B cell (primary cell): ENCODE data around the gene PPP1R7. TPM values are rescaled to one million over a fixed set of nuclear protein-coding genes. Genes with fewer than 3 reads are reported as not detected.

Experiments used
- ATAC-seq: fragments of 200-7000 bp; cut with Tn5 transposase; one replicate; pipeline ENCODE4 v1.10.0; 2021; ENCODE audit warnings: low read depth, mild to moderate bottlenecking, moderate number of reproducible peaks, moderate library complexity
- CTCF ChIA-PET: fragments of 350-600 bp; sonication (Branson Sonifier 250); formaldehyde crosslinking; loops from one replicate; lab custom pipeline; 2021; ENCODE audit warnings: antibody characterized with exemption, inconsistent platforms; lab: Charles Lee
- POLR2A ChIA-PET: fragments of 350-600 bp; sonication (Branson Sonifier 250); formaldehyde crosslinking; loops from one replicate; lab custom pipeline; 2021; ENCODE audit warnings: antibody characterized with exemption; lab: Charles Lee
- DNase-seq: peaks from one replicate; pipeline ENCODE4 v3.0.0; 2013
- H2AFZ ChIP-seq: 2 replicates; pipeline ENCODE4 v1.6.1; 2012; ENCODE audit warnings: mild to moderate bottlenecking, low read depth, low read length; ENCODE audit not compliant: insufficient read depth, poor library complexity, severe bottlenecking
- H3K27ac ChIP-seq, 2 donors: 1 replicate in 1 of 2; 2 replicates in 1 of 2; pipeline ENCODE4 v1.5.1; 2012 to 2013; ENCODE audit warnings: low read length in 2 of 2, mild to moderate bottlenecking in 2 of 2, moderate library complexity in 1 of 2
- H3K27me3 ChIP-seq, 4 experiments: fragments of 200-600 bp in 1 of 4; sonication (generic) in 1 of 4; replicated peaks in 1 of 4; 1 replicate in 2 of 4; 2 replicates in 2 of 4; pipeline versions ENCODE4 v1.6.1 to v1.7.0; 2013 to 2016; ENCODE audit warnings: low read length in 3 of 4, mild to moderate bottlenecking in 2 of 4, mixed read lengths in 1 of 4, moderate library complexity in 1 of 4; ENCODE audit not compliant: insufficient read depth in 4 of 4, control insufficient read depth in 3 of 4; ENCODE audit errors: control extremely low read depth in 1 of 4
- H3K36me3 ChIP-seq, 2 experiments: replicated peaks in 1 of 2; 1 replicate in 1 of 2; 2 replicates in 1 of 2; pipeline versions ENCODE4 v1.6.1 to v1.7.1; 2013; ENCODE audit warnings: low read length in 1 of 2; ENCODE audit not compliant: insufficient read depth in 2 of 2, control insufficient read depth in 1 of 2; ENCODE audit errors: control extremely low read depth in 1 of 2, extremely low read depth in 1 of 2
- H3K4me1 ChIP-seq, 2 donors: fragments of 200-600 bp in 1 of 2; sonication (generic) in 1 of 2; 1 replicate in 1 of 2; 2 replicates in 1 of 2; pipeline versions ENCODE4 v1.5.1 to v1.6.1; 2013 to 2017; ENCODE audit warnings: low read length in 2 of 2; ENCODE audit not compliant: control insufficient read depth in 2 of 2, insufficient read depth in 2 of 2
- H3K4me2 ChIP-seq: replicated peaks from 2 replicates; pipeline ENCODE3; 2012; ENCODE audit warnings: mild to moderate bottlenecking, low read depth, low read length; ENCODE audit not compliant: poor library complexity, severe bottlenecking
- H3K4me3 ChIP-seq, 5 experiments: fragments of 200-600 bp in 1 of 5; sonication (generic) in 1 of 5; 1 replicate in 3 of 5; 2 replicates in 2 of 5; pipeline versions ENCODE4 v1.5.1 to v1.7.0; 2011 to 2016; ENCODE audit warnings: low read length in 4 of 5, mild to moderate bottlenecking in 4 of 5, low read depth in 2 of 5, control low read depth in 1 of 5, moderate library complexity in 1 of 5; ENCODE audit not compliant: insufficient read depth in 1 of 5; ENCODE audit errors: control extremely low read depth in 1 of 5, extremely low read depth in 1 of 5
- H3K79me2 ChIP-seq: fragments of 200-600 bp; sonication (generic); one replicate; pipeline ENCODE4 v1.6.0; 2016; ENCODE audit warnings: low read length; ENCODE audit not compliant: control insufficient read depth, insufficient read depth
- H3K9ac ChIP-seq: fragments of 200-600 bp; sonication (generic); 2 replicates; pipeline ENCODE4 v1.6.1; 2017; ENCODE audit warnings: mild to moderate bottlenecking, low read length, moderate library complexity
- H3K9me3 ChIP-seq, 3 donors: one replicate each; pipeline versions ENCODE4 v1.6.1 to v1.7.1; 2013; ENCODE audit warnings: low read length in 2 of 3; ENCODE audit not compliant: control insufficient read depth in 2 of 3, insufficient read depth in 1 of 3; ENCODE audit errors: control extremely low read depth in 1 of 3
- H4K20me1 ChIP-seq: 2 replicates; pipeline ENCODE4 v1.6.0; 2012; ENCODE audit warnings: mild to moderate bottlenecking, low read length; ENCODE audit not compliant: insufficient read depth, control insufficient read depth, poor library complexity, severe bottlenecking
- H3K27ac Mint-ChIP-seq: one replicate; pipeline ENCODE4 v1.8.0; 2021; ENCODE audit warnings: mixed read lengths
- H3K27me3 Mint-ChIP-seq: one replicate; pipeline ENCODE4 v1.8.0; 2021; ENCODE audit warnings: mixed read lengths
- H3K4me1 Mint-ChIP-seq: one replicate; pipeline ENCODE4 v1.8.0; 2021; ENCODE audit warnings: mixed read lengths
- H3K4me3 Mint-ChIP-seq: one replicate; pipeline ENCODE4 v1.8.0; 2021; ENCODE audit warnings: mixed read lengths
- H3K9me3 Mint-ChIP-seq: one replicate; pipeline ENCODE4 v1.8.0; 2022; ENCODE audit warnings: mixed read lengths; ENCODE audit not compliant: insufficient read depth
- CTCF ChIP-seq: fragments of 200-600 bp; IDR thresholded peaks from one replicate; pipeline ENCODE4 v1.8.0; 2022; ENCODE audit warnings: antibody characterized with exemption, mild to moderate bottlenecking
- EZH2 ChIP-seq: IDR thresholded peaks from 2 replicates; pipeline ENCODE4 v1.6.1; 2012; ENCODE audit warnings: borderline replicate concordance, low read depth, mild to moderate bottlenecking, moderate library complexity, low read length; ENCODE audit not compliant: insufficient read depth, poor library complexity, severe bottlenecking
- WGBS: methylation state at CpG from one replicate; pipeline ENCODE4 v1.1.5; 2013; ENCODE audit warnings: missing lambda C conversion rate; ENCODE audit not compliant: insufficient coverage; 5-methylcytosine and 5-hydroxymethylcytosine counted together
- intact Hi-C: fragments of 100-400 bp; cut with micrococcal nuclease; formaldehyde crosslinking; loops from one replicate; pipeline ENCODE4 v1.10.0; 2022
- polyA plus RNA-seq: library from polyadenylated mRNA; depleted of rRNA; stranded (reverse); fragments of >200 nt; gene quantifications from 2 replicates; pipeline ENCODE4 v1.2.3, GENCODE V29; 2012
- total RNA-seq, 2 donors: library from RNA; stranded (reverse); fragments of 120-200 nt in 1 of 2; gene quantifications; 1 replicate in 1 of 2; 2 replicates in 1 of 2; pipeline versions ENCODE4 v1.2.3 to v1.2.4, GENCODE V29; 2013 to 2022

Gene PPP1R7
- total and polyA plus RNA-seq, 2 donors (not counting 1 experiment from before 2014, with no cell fraction given) = 37.7 to 50.9 TPM

- Histone ChIP-seq H3K9me3 (no peaks in the 10 kb centered on the region), H3K4me3 (no peak overlapping the region), H3K36me3 (no peaks in the 10 kb centered on the region), H4K20me1 (no peaks in the 10 kb centered on the region), H3K27me3 (no peaks in the 10 kb centered on the region), H2AFZ (no peak overlapping the region), H3K27ac (no peak overlapping the region), H3K79me2 (no peaks in the 10 kb centered on the region), H3K4me2 (no peak overlapping the region), H3K4me1 (peaks cover 10 to 12% of the 10 kb centered on the region in 2 donors), H3K9ac (no peak overlapping the region)
- Mint-ChIP-seq H3K9me3 (no peaks in the 10 kb centered on the region), H3K4me1 (peaks cover 14% of the 10 kb centered on the region), H3K27ac (no peak overlapping the region), H3K4me3 (no peak overlapping the region), H3K27me3 (no peaks in the 10 kb centered on the region)
- TF ChIP-seq CTCF (no peak), EZH2 (no peak)
- intact Hi-C loops = loop anchor here (5.0 to 10.0 kb wide), 2 partner anchors 63 to 419 kb away; partner anchors contain the start of genes ATG4B, PPP1R7 and THAP4
- DNase-seq (peak; percentile 31), ATAC-seq (no peak)
- POLR2A ChIA-PET = no interaction called here
- CTCF ChIA-PET = no interaction called here
- WGBS = 57% methylated on average over 9 of the region's 9 CpGs
Observed at GRCh38 chr2:241215421-241215820, 65.2 kb downstream of the PPP1R7 start.

- ChIA-PET CTCF (interaction anchor here (0.6 to 1.7 kb wide), 3 partner anchors 138 to 403 kb away, joined by 3 to 4 read pairs (median 4); no protein-coding TSS in a partner anchor), POLR2A (no interaction called here)
- TF ChIP-seq CTCF = no peak
- no peak for TF ChIP-seq EZH2
- Histone ChIP-seq H3K4me1 (peaks cover 10 to 12% of the 10 kb centered on the region in 2 donors), H3K27ac (no peak overlapping the region), H3K27me3 (peaks cover 0 to 1% (median 0%) of the 10 kb centered on the region in 4 experiments), H3K79me2 (no peaks in the 10 kb centered on the region), H3K9me3 (no peaks in the 10 kb centered on the region), H3K36me3 (no peaks in the 10 kb centered on the region), H3K4me2 (no peak overlapping the region), H3K9ac (no peak overlapping the region), H2AFZ (no peak overlapping the region), H4K20me1 (no peaks in the 10 kb centered on the region), H3K4me3 (no peak overlapping the region)
- no peaks in the 10 kb centered on the region for H3K27me3 Mint-ChIP-seq
- intact Hi-C loops = loop anchor here (5.0 to 10.0 kb wide), 2 partner anchors 64 to 419 kb away; partner anchors contain the start of genes ATG4B, PPP1R7 and THAP4
- H3K27ac Mint-ChIP-seq = peak overlapping the region; percentile 66
- H3K4me3 Mint-ChIP-seq = peak overlapping the region; percentile 82
- DNase-seq (peak; percentile 29), ATAC-seq (no peak)
- H3K4me1 Mint-ChIP-seq = peaks cover 14% of the 10 kb centered on the region
- H3K9me3 Mint-ChIP-seq = no peaks in the 10 kb centered on the region
- WGBS = 65% methylated on average over 11 of the region's 14 CpGs
Observed at GRCh38 chr2:241216211-241216761, 66.0 kb downstream of the PPP1R7 start.
